ENCODE data around the gene SH2D2A.

DNA sequence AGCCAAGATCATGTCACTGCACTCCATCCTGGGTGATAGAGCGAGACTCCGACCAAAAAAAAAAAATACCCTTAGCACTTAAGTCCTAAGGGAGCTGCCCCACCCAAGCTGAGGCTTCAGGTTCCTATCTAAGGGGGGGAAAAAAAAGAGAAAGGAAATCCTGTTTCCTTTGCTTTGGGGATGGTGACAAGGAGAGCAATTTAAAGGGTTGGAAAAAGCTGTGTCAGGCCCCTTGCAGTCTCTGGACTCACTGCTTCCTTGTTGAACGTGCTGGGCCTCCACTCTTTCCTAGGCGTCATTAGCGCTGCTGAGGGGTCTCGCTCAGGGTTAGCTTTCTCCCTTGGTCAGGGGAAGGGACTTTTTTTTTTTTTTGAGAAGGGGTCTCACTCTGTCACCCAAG lies 31.2 kb downstream of the SH2D2A start:
- TF ChIP-seq POLR2AphosphoS5 (IDR thresholded peaks at IDR 0.05; ENCODE audit: low read depth, low read length), result no peak
- TF ChIP-seq POLR2A (IDR thresholded peaks at IDR 0.05; ENCODE audit: low read depth, low read length), result no peak
